Smooth muscle cell (in vitro differentiated cells): ENCODE results near the gene PLXNB2. TPM values are rescaled to one million over a fixed set of nuclear protein-coding genes. Genes with fewer than 3 reads are reported as not detected.

Source experiments
- DNase-seq: peaks from one replicate; lab custom pipeline; 2025; ENCODE audit not compliant: unreplicated experiment; lab: John Stamatoyannopoulos, UW
- H2AFZ ChIP-seq: fragments of 200-600 bp; sonication (generic); 2 replicates; pipeline ENCODE4 v1.6.0; 2016; ENCODE audit warnings: antibody characterized with exemption, low read depth, mild to moderate bottlenecking
- H3F3A ChIP-seq: fragments of 200-600 bp; sonication (generic); 2 replicates; pipeline ENCODE4 v1.6.0; 2017; ENCODE audit warnings: antibody characterized with exemption, low read depth
- H3K27ac ChIP-seq: fragments of 200-600 bp; sonication (generic); 2 replicates; pipeline ENCODE4 v1.5.1; 2016; ENCODE audit warnings: low read depth, mild to moderate bottlenecking
- H3K27me3 ChIP-seq: fragments of 200-600 bp; sonication (generic); 2 replicates; pipeline ENCODE4 v1.6.1; 2016; ENCODE audit warnings: low read depth, mild to moderate bottlenecking
- H3K36me3 ChIP-seq: fragments of 200-600 bp; sonication (generic); 2 replicates; pipeline ENCODE4 v1.5.1; 2016; ENCODE audit warnings: low read depth
- H3K4me1 ChIP-seq: fragments of 200-600 bp; sonication (generic); 2 replicates; pipeline ENCODE4 v1.5.1; 2016; ENCODE audit warnings: low read depth
- H3K4me2 ChIP-seq: fragments of 200-600 bp; sonication (generic); 2 replicates; pipeline ENCODE4 v1.6.0; 2016; ENCODE audit warnings: mild to moderate bottlenecking
- H3K4me3 ChIP-seq: fragments of 200-600 bp; sonication (generic); 2 replicates; pipeline ENCODE4 v1.5.1; 2016; ENCODE audit warnings: mild to moderate bottlenecking
- H3K79me2 ChIP-seq: fragments of 200-600 bp; sonication (generic); 2 replicates; pipeline ENCODE4 v1.6.0; 2016; ENCODE audit warnings: low read depth, mild to moderate bottlenecking
- H3K9ac ChIP-seq: fragments of 200-600 bp; sonication (generic); 2 replicates; pipeline ENCODE4 v1.6.0; 2016; ENCODE audit warnings: low read depth
- H3K9me3 ChIP-seq: fragments of 200-600 bp; sonication (generic); replicated peaks from 2 replicates; pipeline ENCODE4 v1.5.1; 2016; ENCODE audit warnings: low read depth
- H4K20me1 ChIP-seq: fragments of 200-600 bp; sonication (generic); 2 replicates; pipeline ENCODE4 v1.6.0; 2016; ENCODE audit warnings: low read depth
- CTCF ChIP-seq: fragments of 200-600 bp; sonication (generic); IDR thresholded peaks from 2 replicates; pipeline ENCODE4 v1.5.1; 2017; ENCODE audit warnings: borderline replicate concordance, mild to moderate bottlenecking, antibody characterized with exemption; ENCODE audit not compliant: insufficient read depth, poor library complexity, severe bottlenecking
- WGBS: methylation state at CpG from one replicate; pipeline ENCODE4 v1.1.7; 2016; ENCODE audit warnings: low lambda C conversion rate; 5-methylcytosine and 5-hydroxymethylcytosine counted together
- polyA plus RNA-seq: library from polyadenylated mRNA; unstranded; fragments of >200 nt; fragmentation: Nextera tagmentation; extraction: Ambion mirVana; gene quantifications from 2 replicates; pipeline ENCODE4 v1.2.1, GENCODE V29; 2016
- total RNA-seq: library from RNA; depleted of rRNA; stranded (reverse); fragments of >200 nt; gene quantifications from 2 replicates; pipeline ENCODE4 v1.2.3, GENCODE V29; 2014

PLXNB2 gene
- total and polyA plus RNA-seq, 2 experiments from 2014 or later: 195 to 210 TPM

GRCh38 chr22:50269970-50270665 lies 37.3 kb downstream of the PLXNB2 start, which contains the start of gene MAPK11:
TSS of gene MAPK11 (minus strand) at chr22:50270380. CDS start at chr22:50270292, 88 bp downstream.
- DNase-seq: no peak

GRCh38 chr22:50269573-50269969 lies 37.9 kb downstream of the PLXNB2 start:
- Histone ChIP-seq H3F3A (peaks cover 11% of the 10 kb centered on the region), H3K79me2 (no peaks in the 10 kb centered on the region), H2AFZ (no peak overlapping the region), H3K27me3 (peaks cover 26% of the 10 kb centered on the region), H3K9me3 (no peaks in the 10 kb centered on the region), H3K36me3 (no peaks in the 10 kb centered on the region), H3K4me1 (peaks cover 23% of the 10 kb centered on the region), H4K20me1 (peaks cover 42% of the 10 kb centered on the region), H3K9ac (no peak overlapping the region), H3K27ac (no peak overlapping the region), H3K4me3 (peak overlapping the region; percentile 60), H3K4me2 (peak overlapping the region; percentile 88)
- no peak for DNase-seq
- TF ChIP-seq CTCF: no peak
- WGBS: 40% methylated on average over 17 of the region's 18 CpGs

More at GRCh38 chr22:50269970-50270665, 37.3 kb downstream of the PLXNB2 start, which contains the start of gene MAPK11:
- Histone ChIP-seq H3K36me3 (no peaks in the 10 kb centered on the region), H3K79me2 (no peaks in the 10 kb centered on the region), H3K27me3 (peaks cover 26% of the 10 kb centered on the region), H3K9me3 (no peaks in the 10 kb centered on the region), H3K27ac (no peak within 1 kb of the TSS), H3K9ac (no peak within 1 kb of the TSS), H4K20me1 (peaks cover 46% of the 10 kb centered on the region), H3K4me3 (peak within 1 kb of the TSS; percentile 60), H2AFZ (no peak within 1 kb of the TSS), H3K4me1 (peaks cover 23% of the 10 kb centered on the region), H3K4me2 (peak within 1 kb of the TSS; percentile 88), H3F3A (peaks cover 14% of the 10 kb centered on the region)
- TF ChIP-seq CTCF: no peak
- 3% methylated on average over 18 of the region's 92 CpGs for WGBS

GRCh38 chr22:50268655-50269113 lies 38.8 kb downstream of the PLXNB2 start:
- H3K9me3 ChIP-seq: no peaks in the 10 kb centered on the region
- H3K79me2 ChIP-seq: no peaks in the 10 kb centered on the region
- no peak overlapping the region for H3K4me3 ChIP-seq
- no peak overlapping the region for H2AFZ ChIP-seq
- WGBS: 88% methylated on average over 9 of the region's 9 CpGs
- peaks cover 5% of the 10 kb centered on the region for H3F3A ChIP-seq
- H3K4me1 ChIP-seq: peaks cover 23% of the 10 kb centered on the region
- no peak overlapping the region for H3K27ac ChIP-seq
- H3K9ac ChIP-seq: no peak overlapping the region
- TF ChIP-seq CTCF: no peak
- no peak overlapping the region for H3K4me2 ChIP-seq
- peaks cover 26% of the 10 kb centered on the region for H3K27me3 ChIP-seq
- no peaks in the 10 kb centered on the region for H3K36me3 ChIP-seq
- peaks cover 35% of the 10 kb centered on the region for H4K20me1 ChIP-seq
- no peak for DNase-seq
